ENCODE data around the gene FCF1. TPM values are rescaled to one million over a fixed set of nuclear protein-coding genes. Genes with fewer than 3 reads are reported as not detected.
A peak's percentile ranks its signal among the peaks of the same experiment; 100 is the strongest.
"Not testable (repeated sequence)": the region's sequence is repeated elsewhere in the genome, so short reads cannot be mapped to it uniquely, and the experiment has no call there.

The FCF1 gene
- total RNA-seq, 1 donor from 2014 or later: 14.4 TPM

GRCh38 chr14:74698465-74698864 is 14.5 kb upstream of the FCF1 start:
- no peak for DNase-seq (ENCODE audit: low read depth in 2 of 2)

- DNase-seq (ENCODE audit: low read depth in 2 of 2): no peak
Observed at GRCh38 chr14:74702293-74702692, 10.7 kb upstream of the FCF1 start.

DNA sequence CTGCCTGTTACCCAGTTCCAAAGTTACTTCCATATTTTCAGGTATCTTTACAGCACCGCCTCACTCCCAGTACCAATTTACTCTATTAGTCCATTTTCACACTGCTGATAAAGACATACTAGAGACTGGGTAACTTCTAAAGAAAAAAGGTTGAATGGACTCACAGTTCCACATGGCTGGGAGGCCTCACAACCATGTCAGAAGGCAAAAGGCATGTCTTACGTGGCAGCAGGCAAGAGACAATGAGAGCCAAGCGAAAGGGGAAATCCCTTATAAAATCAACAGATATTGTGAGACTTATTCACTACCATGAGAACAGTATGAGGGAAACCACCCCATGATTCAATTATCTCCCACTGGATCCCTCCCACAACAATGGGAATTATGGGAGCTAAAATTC is 9.9 kb upstream of the FCF1 start:
- DNase-seq (ENCODE audit: low read depth in 2 of 2): no peak

DNA sequence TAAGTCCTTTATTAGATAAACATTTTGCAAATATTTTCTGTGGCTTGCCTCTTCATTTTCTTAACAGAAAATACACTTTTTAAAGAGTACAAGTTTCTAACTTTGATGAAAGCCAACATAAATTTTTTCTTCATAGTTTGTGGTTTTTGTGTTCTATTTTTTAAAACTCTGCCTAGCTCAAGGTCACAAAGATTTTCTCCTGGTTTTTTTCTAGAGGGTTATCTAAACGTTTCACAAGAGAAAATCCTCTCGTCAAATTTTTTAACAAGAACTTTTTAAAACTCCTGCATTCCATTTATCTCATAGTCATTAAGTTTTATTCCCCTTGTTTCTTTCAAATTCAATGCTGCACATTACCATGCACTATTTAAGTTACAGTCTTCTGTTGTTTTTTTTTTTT is 8.3 kb upstream of the FCF1 start:
- DNase-seq (ENCODE audit: low read depth in 2 of 2): no peak

- DNase-seq (ENCODE audit: low read depth in 2 of 2): no peak
Observed at GRCh38 chr14:74705613-74706500, 7.1 kb upstream of the FCF1 start.

GRCh38 chr14:74710480-74710879 is 2.5 kb upstream of the FCF1 start:
- no peak for DNase-seq (ENCODE audit: low read depth in 2 of 2)

- DNase-seq (ENCODE audit: low read depth in 2 of 2): no peak
Observed at GRCh38 chr14:74711651-74712050, 1.3 kb upstream of the FCF1 start.

DNA sequence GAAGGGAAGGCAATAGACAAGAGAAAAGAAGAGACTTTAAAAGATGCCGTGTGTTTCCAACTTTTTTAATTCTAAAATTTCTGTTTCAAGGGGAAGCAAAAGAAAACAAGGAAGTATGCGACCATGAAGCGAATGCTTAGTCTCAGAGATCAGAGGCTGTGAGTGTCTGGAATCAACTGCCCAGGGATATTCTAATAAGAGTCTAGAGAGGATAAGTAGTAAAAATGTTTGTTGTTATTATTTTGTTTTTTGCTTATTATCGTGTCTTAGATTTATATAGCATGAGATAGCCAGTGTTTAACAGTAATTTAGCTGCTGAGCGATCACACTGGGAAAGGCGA is 421 bp downstream of the FCF1 start:
- no peak for DNase-seq (ENCODE audit: low read depth in 2 of 2)

DNA sequence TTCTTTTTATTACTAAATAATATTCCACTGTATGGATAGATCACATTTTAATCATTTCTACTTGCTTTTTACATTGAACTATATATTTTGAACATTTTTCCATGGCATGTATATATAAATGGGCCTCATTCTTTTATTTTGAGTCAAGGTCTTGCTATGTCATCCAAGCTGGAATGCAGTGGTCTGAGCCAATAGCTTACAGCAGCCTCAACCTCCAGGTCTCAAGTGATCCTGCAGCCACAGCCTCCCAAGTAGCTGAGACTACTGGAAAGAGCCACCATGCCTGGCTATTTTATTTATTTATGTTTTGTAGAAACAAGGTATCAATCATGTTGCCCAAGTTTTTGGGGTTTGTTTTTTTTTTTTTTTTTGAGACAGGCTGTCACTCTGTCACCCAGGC is 7.6 kb downstream of the FCF1 start:
- DNase-seq (ENCODE audit: low read depth in 2 of 2): no peak

DNA sequence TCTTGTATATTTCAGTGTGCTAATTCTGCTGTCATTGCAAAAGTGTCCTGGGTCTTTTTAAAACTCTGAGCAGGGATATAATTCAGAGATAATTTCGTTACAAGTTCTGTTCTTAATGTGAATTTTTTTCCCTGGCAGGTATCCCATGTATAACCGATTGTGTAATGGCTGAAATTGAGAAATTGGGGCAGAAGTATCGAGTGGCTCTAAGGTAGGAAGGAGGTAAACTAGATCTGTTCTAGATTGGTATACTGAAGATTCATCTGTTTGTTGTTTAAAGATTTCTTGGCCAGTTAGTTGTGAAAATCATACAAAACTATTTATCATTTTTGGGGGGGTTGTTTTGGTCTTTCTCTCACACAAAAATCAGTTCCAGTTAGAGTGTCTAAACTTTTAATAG is 10.2 kb downstream of the FCF1 start:
- no peak for DNase-seq (ENCODE audit: low read depth in 2 of 2)

DNA sequence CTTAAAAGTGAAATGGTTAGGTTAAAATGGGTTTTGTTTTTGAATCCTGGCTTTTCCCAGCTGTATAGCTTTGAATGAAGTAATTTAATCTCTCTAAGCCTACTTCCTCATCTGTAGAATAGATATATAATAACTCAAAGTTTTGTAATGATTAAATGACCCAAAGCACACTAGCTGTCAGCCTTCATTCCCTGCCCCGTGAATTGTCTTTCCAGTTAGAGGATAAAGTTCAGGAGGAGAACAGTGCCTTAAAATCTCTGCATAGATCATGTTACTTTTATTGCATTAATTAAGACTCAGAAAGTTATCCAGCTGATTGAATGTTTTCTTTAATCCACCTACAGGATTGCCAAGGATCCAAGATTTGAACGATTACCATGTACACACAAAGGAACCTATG is 19.4 kb downstream of the FCF1 start:
- no peak for DNase-seq (ENCODE audit: low read depth in 2 of 2)

DNA sequence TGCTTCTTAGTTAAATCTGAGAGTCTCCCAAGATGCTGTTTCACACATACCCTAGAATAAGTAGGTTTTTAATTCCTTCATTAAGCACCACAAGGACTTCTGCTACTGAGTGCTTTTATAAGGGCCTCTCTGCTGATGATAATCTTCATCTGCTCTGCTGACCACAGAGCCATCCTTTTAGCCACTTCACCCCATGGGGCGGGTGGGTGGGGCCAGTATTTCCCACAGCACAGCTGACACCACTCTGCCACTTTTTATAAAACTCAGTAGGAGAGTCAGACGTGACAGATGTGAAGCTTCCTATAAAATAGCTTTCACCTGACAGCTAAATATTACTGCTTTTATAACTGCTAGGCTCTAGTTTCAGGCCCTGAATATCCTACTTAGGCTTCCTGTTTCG is 20.3 kb downstream of the FCF1 start:
- DNase-seq (ENCODE audit: low read depth in 2 of 2): no peak

DNA sequence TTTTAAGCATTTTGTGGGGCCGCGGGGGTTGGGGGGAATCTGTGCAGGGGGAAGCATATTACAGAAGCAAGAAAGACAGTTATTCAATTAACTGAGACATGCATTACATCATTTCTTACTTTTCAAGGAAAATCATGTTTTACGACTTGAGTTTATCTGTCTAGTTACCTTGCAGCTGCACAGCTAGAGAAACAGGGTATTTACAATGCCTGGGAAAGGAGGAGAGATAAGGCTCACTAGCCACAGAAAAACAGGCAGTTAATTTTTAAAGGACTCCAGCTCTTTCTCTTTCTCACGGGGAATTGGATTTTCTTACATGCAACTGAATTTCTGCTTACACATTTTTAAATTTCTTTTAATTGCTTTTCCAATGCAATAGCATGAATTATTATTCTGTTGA is 22.2 kb downstream of the FCF1 start:
- DNase-seq (ENCODE audit: low read depth in 2 of 2): no peak

GRCh38 chr14:74737753-74738325 is 24.9 kb downstream of the FCF1 start:
- DNase-seq (ENCODE audit: low read depth in 2 of 2): no peak

DNA sequence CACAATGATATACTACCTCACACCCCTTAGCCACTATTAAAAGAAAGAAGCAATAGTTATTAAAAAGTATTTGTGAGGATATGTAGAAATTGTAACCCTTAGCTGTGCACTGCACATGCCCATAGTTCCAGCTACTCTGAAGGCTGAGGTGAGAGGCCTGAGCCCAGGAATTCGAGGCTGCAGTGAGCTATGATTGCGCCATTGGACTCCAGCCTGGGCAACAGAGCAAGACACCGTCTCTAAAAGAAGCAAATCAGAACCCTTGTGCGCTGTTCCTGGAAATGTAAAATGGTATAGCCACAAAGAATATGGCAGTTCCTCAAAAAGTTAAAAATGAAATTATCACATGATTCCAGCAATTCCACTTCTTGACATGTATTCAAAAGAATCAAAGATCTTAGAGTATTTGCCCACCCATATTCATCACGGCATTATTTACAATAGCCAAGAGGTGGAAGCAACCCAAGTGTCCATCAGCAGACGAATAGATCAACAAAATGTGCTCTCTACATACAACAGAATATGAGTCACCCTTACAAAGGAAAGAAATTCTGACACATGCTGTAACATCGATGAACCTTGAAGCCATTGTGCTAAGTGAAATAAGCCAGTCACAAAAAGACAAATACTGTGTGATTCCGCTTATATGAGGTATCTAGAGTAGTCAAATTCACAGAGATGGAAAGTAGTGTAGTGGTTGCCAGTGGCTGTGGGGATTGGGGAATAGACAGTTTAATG is 26.5 kb downstream of the FCF1 start:
- peak in 1 of 2 donors; percentile 21 for DNase-seq (ENCODE audit: low read depth in 2 of 2)

- DNase-seq (ENCODE audit: low read depth in 2 of 2): no peak
Observed at GRCh38 chr14:74747237-74747636, 34.3 kb downstream of the FCF1 start.

DNA sequence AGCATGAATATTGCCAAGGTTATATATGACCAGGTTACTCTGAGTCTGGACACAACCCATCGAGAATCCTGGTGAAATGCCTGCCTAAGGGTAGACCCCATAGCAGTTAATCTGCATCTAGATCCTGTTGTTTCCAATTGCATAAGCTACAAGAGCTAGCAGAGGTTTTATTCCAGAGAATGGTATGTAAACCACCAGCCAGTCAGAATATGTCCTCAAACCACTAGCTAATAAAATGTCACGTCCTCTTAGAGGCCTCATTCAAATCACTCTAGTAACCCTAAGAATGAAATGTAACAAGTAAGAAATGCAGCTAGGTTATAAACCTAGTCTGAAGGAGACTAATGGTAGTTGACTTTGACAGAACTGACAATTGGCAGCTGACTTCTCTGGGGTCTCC is 41.2 kb downstream of the FCF1 start:
- DNase-seq (ENCODE audit: low read depth in 2 of 2): no peak

DNA sequence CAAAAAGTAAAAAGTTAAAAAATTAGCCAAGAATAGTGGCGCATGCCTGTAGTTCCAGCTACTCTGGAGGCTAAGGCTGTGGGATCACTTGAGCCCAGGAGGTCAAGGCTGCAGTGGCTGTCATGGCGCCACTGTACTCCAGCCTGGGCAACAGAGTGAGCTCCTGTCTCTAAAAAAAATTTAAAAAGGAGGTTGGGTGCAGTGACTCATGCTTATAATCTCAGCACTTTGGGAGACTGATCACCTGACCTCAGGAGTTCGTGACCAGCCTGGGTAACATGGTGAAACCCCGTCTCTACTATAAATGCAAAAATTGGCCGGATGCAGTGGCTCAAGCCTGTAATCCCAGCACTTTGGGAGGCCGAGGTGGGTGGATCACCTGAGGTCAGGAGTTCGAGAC is 42.0 kb downstream of the FCF1 start:
- no peak for DNase-seq (ENCODE audit: low read depth in 2 of 2)

DNA sequence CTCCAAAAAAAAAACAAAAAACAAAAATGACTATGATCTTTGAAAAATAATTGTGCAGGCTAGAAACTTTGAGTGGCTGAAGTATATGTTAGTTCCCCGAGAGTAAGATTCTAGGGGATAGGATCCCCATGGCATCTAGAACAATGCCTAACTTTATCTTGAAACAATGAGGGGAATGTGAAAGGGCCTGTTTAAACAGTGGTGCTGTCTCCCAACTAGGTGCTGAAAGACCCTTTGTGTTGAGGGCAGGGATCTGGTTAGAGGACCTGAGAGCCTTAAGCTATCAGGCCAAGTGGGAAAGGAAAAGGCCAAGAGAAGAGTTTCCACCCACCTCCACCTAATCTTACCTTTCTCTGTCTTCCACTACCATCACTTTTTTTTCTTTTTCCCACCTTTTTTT is 43.4 kb downstream of the FCF1 start:
- no peak for DNase-seq (ENCODE audit: low read depth in 2 of 2)

DNA sequence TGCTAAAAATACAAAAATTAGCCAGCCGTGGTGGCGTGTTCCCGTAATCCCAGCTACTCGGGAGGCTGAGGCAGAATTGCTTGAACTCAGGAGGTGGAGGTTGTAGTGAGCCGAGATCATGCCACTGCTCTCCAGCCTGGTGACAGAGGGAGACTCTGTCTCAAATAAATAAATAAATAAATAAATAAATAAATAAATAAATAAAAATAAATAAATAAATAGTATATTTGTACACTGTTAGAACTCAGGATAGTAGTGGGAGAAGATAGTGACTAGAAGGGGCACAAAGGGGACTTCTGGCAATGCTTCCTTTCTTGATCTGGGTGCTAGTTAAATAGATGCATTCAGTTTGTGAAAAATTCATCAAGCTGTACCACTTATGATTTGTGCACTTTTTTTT is 45.6 kb downstream of the FCF1 start:
- DNase-seq (ENCODE audit: low read depth in 2 of 2): not testable (repeated sequence)

- peak; percentile 98 for DNase-seq (ENCODE audit: low read depth in 2 of 2)
Observed at GRCh38 chr14:74762917-74763802, 50.2 kb downstream of the FCF1 start, which contains the start of gene YLPM1. Gene YLPM1, plus strand, starts transcription at chr14:74763316. Its CDS starts 174 bp downstream, at chr14:74763490.
